CD14-positive monocyte (primary cell): ENCODE measurements around the gene SGCA. TPM values are rescaled to one million over a fixed set of nuclear protein-coding genes. Genes with fewer than 3 reads are reported as not detected.

Source experiments
- DNase-seq, 3 donors: peaks; one replicate each; pipeline ENCODE4 v3.0.0-alpha.2; 2011 to 2022
- H2AFZ ChIP-seq: 2 replicates; pipeline ENCODE4 v1.6.0; 2012; ENCODE audit warnings: mild to moderate bottlenecking, low read depth, low read length, inconsistent platforms; ENCODE audit not compliant: insufficient read depth, poor library complexity, severe bottlenecking
- H3K27ac ChIP-seq, 2 donors: 1 replicate in 1 of 2; 2 replicates in 1 of 2; pipeline ENCODE4 v1.5.1; 2012 to 2013; ENCODE audit warnings: low read length in 2 of 2, control low read depth in 1 of 2, inconsistent platforms in 1 of 2, low read depth in 1 of 2, mild to moderate bottlenecking in 1 of 2
- H3K27me3 ChIP-seq, 2 donors: one replicate each; pipeline versions ENCODE4 v1.6.0 to v1.6.1; 2011 to 2013; ENCODE audit warnings: low read length in 2 of 2; ENCODE audit not compliant: control insufficient read depth in 2 of 2, insufficient read depth in 2 of 2
- H3K36me3 ChIP-seq, 2 donors: replicated peaks in 1 of 2; 1 replicate in 1 of 2; 2 replicates in 1 of 2; pipeline versions ENCODE4 v1.5.1 to v1.6.1; 2012 to 2013; ENCODE audit warnings: low read length in 2 of 2, control low read depth in 1 of 2, inconsistent platforms in 1 of 2, mild to moderate bottlenecking in 1 of 2; ENCODE audit not compliant: insufficient read depth in 2 of 2, control insufficient read depth in 1 of 2
- H3K4me1 ChIP-seq, 2 donors: 1 replicate in 1 of 2; 2 replicates in 1 of 2; pipeline versions ENCODE4 v1.5.1 to v1.6.1; 2012 to 2013; ENCODE audit warnings: low read length in 2 of 2, control low read depth in 1 of 2, inconsistent platforms in 1 of 2, mild to moderate bottlenecking in 1 of 2, moderate library complexity in 1 of 2; ENCODE audit not compliant: insufficient read depth in 2 of 2, control insufficient read depth in 1 of 2
- H3K4me2 ChIP-seq: replicated peaks from 2 replicates; pipeline ENCODE3; 2012; ENCODE audit warnings: low read length, moderate library complexity, mild to moderate bottlenecking; ENCODE audit not compliant: poor library complexity, severe bottlenecking; ENCODE audit errors: extremely low read depth
- H3K4me3 ChIP-seq, 3 experiments: fragments of 200-600 bp in 1 of 3; sonication (generic) in 1 of 3; replicated peaks in 1 of 3; 1 replicate in 2 of 3; 2 replicates in 1 of 3; pipeline ENCODE4 v1.5.1; 2011 to 2013; ENCODE audit warnings: low read length in 3 of 3, mild to moderate bottlenecking in 3 of 3, control low read depth in 2 of 3, low read depth in 2 of 3, inconsistent platforms in 1 of 3, moderate library complexity in 1 of 3
- H3K79me2 ChIP-seq: 2 replicates; pipeline ENCODE4 v1.6.0; 2012; ENCODE audit warnings: mild to moderate bottlenecking, control low read depth, inconsistent platforms, low read length, moderate library complexity; ENCODE audit not compliant: insufficient read depth
- H3K9ac ChIP-seq: 2 replicates; pipeline ENCODE4 v1.6.0; 2017; ENCODE audit warnings: low read length, mild to moderate bottlenecking; ENCODE audit not compliant: insufficient read depth, poor library complexity, severe bottlenecking
- H3K9me3 ChIP-seq, 2 donors: replicated peaks in 1 of 2; 1 replicate in 1 of 2; 2 replicates in 1 of 2; pipeline versions ENCODE4 v1.5.1 to v1.6.1; 2012 to 2013; ENCODE audit warnings: low read length in 2 of 2, control low read depth in 1 of 2; ENCODE audit not compliant: control insufficient read depth in 1 of 2, insufficient read depth in 1 of 2
- H4K20me1 ChIP-seq: 2 replicates; pipeline ENCODE4 v1.6.0; 2012; ENCODE audit warnings: mild to moderate bottlenecking, low read length, control low read depth, moderate library complexity; ENCODE audit not compliant: insufficient read depth
- H3K27ac Mint-ChIP-seq, 7 donors: one replicate each; pipeline ENCODE4 v1.8.0; 2020; ENCODE audit warnings: mild to moderate bottlenecking in 7 of 7, mixed read lengths in 7 of 7, moderate library complexity in 6 of 7, inconsistent platforms in 2 of 7
- H3K27me3 Mint-ChIP-seq, 3 donors: one replicate each; pipeline ENCODE4 v1.8.0; 2021 to 2022; ENCODE audit warnings: low read depth in 3 of 3, mild to moderate bottlenecking in 3 of 3, mixed read lengths in 3 of 3, moderate library complexity in 3 of 3, inconsistent platforms in 1 of 3
- H3K36me3 Mint-ChIP-seq, 2 donors: one replicate each; pipeline ENCODE4 v1.8.0; 2020; ENCODE audit warnings: mixed read lengths in 2 of 2, inconsistent platforms in 1 of 2, mild to moderate bottlenecking in 1 of 2
- H3K4me1 Mint-ChIP-seq: one replicate; pipeline ENCODE4 v1.8.0; 2020; ENCODE audit warnings: mild to moderate bottlenecking, mixed read lengths
- H3K4me3 Mint-ChIP-seq, 2 donors: one replicate each; pipeline ENCODE4 v1.8.0; 2020; ENCODE audit warnings: mild to moderate bottlenecking in 2 of 2, mixed read lengths in 2 of 2, moderate library complexity in 1 of 2
- H3K9me3 Mint-ChIP-seq, 7 donors: one replicate each; pipeline ENCODE4 v1.8.0; 2020 to 2022; ENCODE audit warnings: mixed read lengths in 7 of 7, mild to moderate bottlenecking in 6 of 7, moderate library complexity in 6 of 7, inconsistent platforms in 2 of 7
- CTCF ChIP-seq: fragments of 200-600 bp; IDR thresholded peaks from one replicate; pipeline ENCODE4 v1.8.0; 2022; ENCODE audit warnings: antibody characterized with exemption, mild to moderate bottlenecking
- WGBS: methylation state at CpG from one replicate; pipeline ENCODE4 v1.1.5; 2013; ENCODE audit warnings: missing lambda C conversion rate; ENCODE audit not compliant: insufficient coverage; 5-methylcytosine and 5-hydroxymethylcytosine counted together
- intact Hi-C, 2 donors: fragments of 100-400 bp; cut with micrococcal nuclease; formaldehyde crosslinking; loops; one replicate each; pipeline versions ENCODE4 v1.15.0 to v1.15.1; 2023
- polyA plus RNA-seq, 3 donors: library from polyadenylated mRNA; depleted of rRNA in 1 of 3; unstranded in 2 of 3; stranded (reverse) in 1 of 3; fragments of 300-500 nt in 2 of 3; fragments of >200 nt in 1 of 3; fragmentation: Illumina TruSeq in 2 of 3; gene quantifications; 1 replicate in 2 of 3; 2 replicates in 1 of 3; pipeline ENCODE4 v1.2.3, GENCODE V29; 2012 to 2021

The SGCA gene
- polyA plus RNA-seq, 3 donors: 0.27 to 0.89 (median 0.53) TPM

GRCh38 chr17:50188531-50188920, 22.7 kb downstream of the SGCA start:
- Histone ChIP-seq H3K9me3 (no peaks in the 10 kb centered on the region), H3K4me1 (peaks cover 19 to 22% of the 10 kb centered on the region in 2 donors), H3K27ac (no peak overlapping the region), H4K20me1 (no peaks in the 10 kb centered on the region), H3K36me3 (no peaks in the 10 kb centered on the region), H2AFZ (no peak overlapping the region), H3K4me3 (no peak overlapping the region), H3K9ac (no peak overlapping the region), H3K4me2 (no peak overlapping the region), H3K27me3 (no peaks in the 10 kb centered on the region), H3K79me2 (no peaks in the 10 kb centered on the region)
- DNase-seq: no peak
- WGBS: 86% methylated on average over 9 of the region's 13 CpGs
- Mint-ChIP-seq H3K36me3 (peaks cover 0 to 2% of the 10 kb centered on the region in 2 donors), H3K4me3 (no peak overlapping the region), H3K4me1 (peaks cover 21% of the 10 kb centered on the region), H3K27me3 (peaks cover 6 to 14% (median 9%) of the 10 kb centered on the region in 3 donors), H3K27ac (peak overlapping the region in 1 of 7 donors; percentile 42), H3K9me3 (peaks cover 0 to 2% (median 0%) of the 10 kb centered on the region in 7 donors)
- intact Hi-C loops: no loop called here
- no peak for TF ChIP-seq CTCF

GRCh38 chr17:50188921-50189549, 23.2 kb downstream of the SGCA start:
- no peak for TF ChIP-seq CTCF
- H2AFZ ChIP-seq: no peak overlapping the region
- no peak for DNase-seq
- H3K79me2 ChIP-seq: no peaks in the 10 kb centered on the region
- H3K36me3 ChIP-seq: no peaks in the 10 kb centered on the region
- H3K4me3 ChIP-seq: no peak overlapping the region
- no peak overlapping the region for H3K27ac ChIP-seq
- WGBS: 95% methylated on average over 8 of the region's 11 CpGs
- H3K27ac Mint-ChIP-seq: no peak overlapping the region
- no peaks in the 10 kb centered on the region for H4K20me1 ChIP-seq
- intact Hi-C loops: no loop called here
- no peaks in the 10 kb centered on the region for H3K9me3 ChIP-seq
- H3K36me3 Mint-ChIP-seq: peaks cover 0 to 2% of the 10 kb centered on the region in 2 donors
- peaks cover 7 to 14% (median 9%) of the 10 kb centered on the region in 3 donors for H3K27me3 Mint-ChIP-seq
- H3K4me1 Mint-ChIP-seq: peaks cover 16% of the 10 kb centered on the region
- H3K4me2 ChIP-seq: no peak overlapping the region
- H3K4me1 ChIP-seq: peaks cover 14 to 17% of the 10 kb centered on the region in 2 donors
- H3K9ac ChIP-seq: no peak overlapping the region
- H3K27me3 ChIP-seq: no peaks in the 10 kb centered on the region
- no peak overlapping the region for H3K4me3 Mint-ChIP-seq
- peaks cover 0 to 2% (median 0%) of the 10 kb centered on the region in 7 donors for H3K9me3 Mint-ChIP-seq
